ENCODE data around the gene SMPX.

Gene SMPX

DNA sequence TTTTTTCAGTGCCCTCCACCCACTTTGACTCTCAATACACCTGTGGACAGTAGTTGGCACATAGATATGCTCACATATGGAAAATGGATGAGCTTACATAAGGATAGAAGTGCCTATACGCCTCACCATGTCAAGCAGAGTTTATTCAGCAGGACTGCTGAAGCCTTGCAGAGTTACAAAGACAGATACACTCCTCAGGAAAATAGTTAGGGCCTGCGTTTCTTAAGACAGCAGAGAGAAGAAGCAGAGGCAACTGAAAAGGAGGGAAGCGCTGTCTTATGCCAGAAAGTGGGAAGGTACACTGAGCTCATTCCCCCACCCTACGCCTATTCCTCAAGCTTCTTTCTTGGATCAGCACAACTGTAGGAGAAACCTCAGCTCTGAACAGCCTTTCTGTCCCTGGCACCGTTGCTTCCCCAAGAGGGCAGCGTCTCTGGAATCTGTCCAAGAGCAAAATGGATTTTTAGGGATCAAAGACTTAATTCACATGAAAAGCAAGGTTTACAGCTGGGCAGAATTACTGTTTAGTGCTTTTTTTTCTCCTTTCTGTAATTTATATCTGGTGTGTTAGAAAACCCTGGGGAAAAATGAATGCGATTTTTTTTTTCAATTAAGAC lies 44.2 kb upstream of the SMPX start:
- H3K4me2 ChIP-seq (ENCODE audit: low read length) = no peak overlapping the region

DNA sequence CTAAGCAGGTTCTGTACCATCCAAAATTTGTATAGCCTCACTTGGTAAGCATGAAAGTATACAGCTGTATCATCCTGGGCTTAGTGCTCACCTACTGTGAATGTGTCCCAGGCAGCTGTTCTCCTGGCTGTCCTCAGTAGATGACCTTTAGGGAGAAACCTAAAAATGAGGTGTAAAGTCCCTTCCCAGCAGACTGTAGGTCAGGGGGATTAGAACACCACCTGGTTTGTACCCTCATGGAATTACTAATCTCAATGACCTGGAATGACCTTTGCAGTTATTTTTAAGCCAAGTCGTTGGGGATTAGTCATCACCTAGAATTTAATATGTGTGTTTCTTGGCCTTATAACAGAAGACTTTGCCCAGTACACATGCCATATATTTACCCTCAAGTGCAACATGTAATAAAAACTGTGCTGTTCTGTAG lies 42.4 kb upstream of the SMPX start:
- no peaks in the 10 kb centered on the region for H3K27me3 ChIP-seq (ENCODE audit: control insufficient read depth, low read length)
- H3K4me1 ChIP-seq (ENCODE audit: control insufficient read depth, low read length) = no peaks in the 10 kb centered on the region
- no peak overlapping the region for H3K4me2 ChIP-seq (ENCODE audit: low read length)
- H3K4me3 ChIP-seq (ENCODE audit: low read length) = no peak overlapping the region
- no peak overlapping the region for H3K27ac ChIP-seq (ENCODE audit: low read depth, low read length)
- H4K20me1 ChIP-seq (ENCODE audit: control insufficient read depth, insufficient read depth, low read depth, low read length) = no peaks in the 10 kb centered on the region
- no peaks in the 10 kb centered on the region for H3K36me3 ChIP-seq (ENCODE audit: control insufficient read depth, low read length)
- no peaks in the 10 kb centered on the region for H3K9me2 ChIP-seq (replicated peaks; ENCODE audit: control insufficient read depth, low read length)
- no peaks in the 10 kb centered on the region for H3F3A ChIP-seq (ENCODE audit: control insufficient read depth, insufficient read depth)
- no peaks in the 10 kb centered on the region for H3K79me2 ChIP-seq (ENCODE audit: control insufficient read depth, low read length)
- no peak for TF ChIP-seq EZH2phosphoT487 (IDR thresholded peaks at IDR 0.05; ENCODE audit: borderline replicate concordance, low read length)
- TF ChIP-seq, protein P1, sequence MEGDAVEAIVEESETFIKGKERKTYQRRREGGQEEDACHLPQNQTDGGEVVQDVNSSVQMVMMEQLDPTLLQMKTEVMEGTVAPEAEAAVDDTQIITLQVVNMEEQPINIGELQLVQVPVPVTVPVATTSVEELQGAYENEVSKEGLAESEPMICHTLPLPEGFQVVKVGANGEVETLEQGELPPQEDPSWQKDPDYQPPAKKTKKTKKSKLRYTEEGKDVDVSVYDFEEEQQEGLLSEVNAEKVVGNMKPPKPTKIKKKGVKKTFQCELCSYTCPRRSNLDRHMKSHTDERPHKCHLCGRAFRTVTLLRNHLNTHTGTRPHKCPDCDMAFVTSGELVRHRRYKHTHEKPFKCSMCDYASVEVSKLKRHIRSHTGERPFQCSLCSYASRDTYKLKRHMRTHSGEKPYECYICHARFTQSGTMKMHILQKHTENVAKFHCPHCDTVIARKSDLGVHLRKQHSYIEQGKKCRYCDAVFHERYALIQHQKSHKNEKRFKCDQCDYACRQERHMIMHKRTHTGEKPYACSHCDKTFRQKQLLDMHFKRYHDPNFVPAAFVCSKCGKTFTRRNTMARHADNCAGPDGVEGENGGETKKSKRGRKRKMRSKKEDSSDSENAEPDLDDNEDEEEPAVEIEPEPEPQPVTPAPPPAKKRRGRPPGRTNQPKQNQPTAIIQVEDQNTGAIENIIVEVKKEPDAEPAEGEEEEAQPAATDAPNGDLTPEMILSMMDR (IDR thresholded peaks at IDR 0.05; ENCODE audit: low read depth, low read length, poor library complexity, severe bottlenecking) = no peak
- no peaks in the 10 kb centered on the region for H3K9me3 ChIP-seq (ENCODE audit: control insufficient read depth, insufficient read depth, low read length)

More for the DNA sequence above, 44.2 kb upstream of the SMPX start:
- Histone ChIP-seq H3K4me1 (ENCODE audit: control insufficient read depth, low read length) (no peaks in the 10 kb centered on the region), H3K36me3 (ENCODE audit: control insufficient read depth, low read length) (no peaks in the 10 kb centered on the region), H3K27me3 (ENCODE audit: control insufficient read depth, low read length) (no peaks in the 10 kb centered on the region), H3K9me2 (replicated peaks; ENCODE audit: control insufficient read depth, low read length) (no peaks in the 10 kb centered on the region), H3K79me2 (ENCODE audit: control insufficient read depth, low read length) (no peaks in the 10 kb centered on the region), H3K27ac (ENCODE audit: low read depth, low read length) (no peak overlapping the region), H3K4me3 (ENCODE audit: low read length) (no peak overlapping the region), H3K9me3 (ENCODE audit: control insufficient read depth, insufficient read depth, low read length) (no peaks in the 10 kb centered on the region), H4K20me1 (ENCODE audit: control insufficient read depth, insufficient read depth, low read depth, low read length) (no peaks in the 10 kb centered on the region), H3F3A (ENCODE audit: control insufficient read depth, insufficient read depth) (no peaks in the 10 kb centered on the region)
- TF ChIP-seq, protein P1 (IDR thresholded peaks at IDR 0.05; ENCODE audit: low read depth, low read length, poor library complexity, severe bottlenecking) = no peak
- no peak for TF ChIP-seq EZH2phosphoT487 (IDR thresholded peaks at IDR 0.05; ENCODE audit: borderline replicate concordance, low read length)

DNA sequence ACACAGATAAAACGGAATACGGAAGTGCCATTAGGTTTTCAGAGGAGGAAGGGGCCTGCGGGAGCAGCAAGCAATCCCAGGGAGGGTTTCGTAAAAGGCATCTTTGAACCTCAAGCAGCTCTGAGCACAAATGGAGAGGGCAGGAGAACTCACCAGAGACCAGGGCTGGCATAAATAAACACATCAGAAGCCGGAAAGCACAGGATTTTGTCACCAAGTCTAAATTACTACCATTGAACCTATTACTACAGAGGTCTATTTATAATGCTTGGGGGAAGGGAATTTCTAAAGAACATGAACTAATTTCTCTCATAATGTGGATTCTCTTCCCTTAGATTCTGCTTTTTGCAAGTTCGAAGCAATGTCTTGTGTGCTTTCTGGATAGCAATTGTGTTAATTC lies 41.9 kb upstream of the SMPX start:
- Histone ChIP-seq H3K4me3 (ENCODE audit: low read length) (no peak overlapping the region), H3K79me2 (ENCODE audit: control insufficient read depth, low read length) (no peaks in the 10 kb centered on the region)

More for the DNA sequence above, 41.9 kb upstream of the SMPX start:
- no peaks in the 10 kb centered on the region for H3F3A ChIP-seq (ENCODE audit: control insufficient read depth, insufficient read depth)
- no peaks in the 10 kb centered on the region for H3K27me3 ChIP-seq (ENCODE audit: control insufficient read depth, low read length)
- H4K20me1 ChIP-seq (ENCODE audit: control insufficient read depth, insufficient read depth, low read depth, low read length) = no peaks in the 10 kb centered on the region
- H3K9me3 ChIP-seq (ENCODE audit: control insufficient read depth, insufficient read depth, low read length) = no peaks in the 10 kb centered on the region
- no peaks in the 10 kb centered on the region for H3K4me1 ChIP-seq (ENCODE audit: control insufficient read depth, low read length)
- no peaks in the 10 kb centered on the region for H3K9me2 ChIP-seq (replicated peaks; ENCODE audit: control insufficient read depth, low read length)
- TF ChIP-seq, protein P1 (IDR thresholded peaks at IDR 0.05; ENCODE audit: low read depth, low read length, poor library complexity, severe bottlenecking) = no peak
- no peak for TF ChIP-seq EZH2phosphoT487 (IDR thresholded peaks at IDR 0.05; ENCODE audit: borderline replicate concordance, low read length)
- H3K27ac ChIP-seq (ENCODE audit: low read depth, low read length) = no peak overlapping the region
- H3K4me2 ChIP-seq (ENCODE audit: low read length) = no peak overlapping the region
- no peaks in the 10 kb centered on the region for H3K36me3 ChIP-seq (ENCODE audit: control insufficient read depth, low read length)
